ENCODE data around the gene ZFYVE28. TPM values are rescaled to one million over a fixed set of nuclear protein-coding genes. Genes with fewer than 3 reads are reported as not detected.
A peak's percentile ranks its signal among the peaks of the same experiment; 100 is the strongest.

Gene ZFYVE28
- total RNA-seq, 3 donors from 2014 or later: 12.3 to 14.1 (median 13.9) TPM

DNA sequence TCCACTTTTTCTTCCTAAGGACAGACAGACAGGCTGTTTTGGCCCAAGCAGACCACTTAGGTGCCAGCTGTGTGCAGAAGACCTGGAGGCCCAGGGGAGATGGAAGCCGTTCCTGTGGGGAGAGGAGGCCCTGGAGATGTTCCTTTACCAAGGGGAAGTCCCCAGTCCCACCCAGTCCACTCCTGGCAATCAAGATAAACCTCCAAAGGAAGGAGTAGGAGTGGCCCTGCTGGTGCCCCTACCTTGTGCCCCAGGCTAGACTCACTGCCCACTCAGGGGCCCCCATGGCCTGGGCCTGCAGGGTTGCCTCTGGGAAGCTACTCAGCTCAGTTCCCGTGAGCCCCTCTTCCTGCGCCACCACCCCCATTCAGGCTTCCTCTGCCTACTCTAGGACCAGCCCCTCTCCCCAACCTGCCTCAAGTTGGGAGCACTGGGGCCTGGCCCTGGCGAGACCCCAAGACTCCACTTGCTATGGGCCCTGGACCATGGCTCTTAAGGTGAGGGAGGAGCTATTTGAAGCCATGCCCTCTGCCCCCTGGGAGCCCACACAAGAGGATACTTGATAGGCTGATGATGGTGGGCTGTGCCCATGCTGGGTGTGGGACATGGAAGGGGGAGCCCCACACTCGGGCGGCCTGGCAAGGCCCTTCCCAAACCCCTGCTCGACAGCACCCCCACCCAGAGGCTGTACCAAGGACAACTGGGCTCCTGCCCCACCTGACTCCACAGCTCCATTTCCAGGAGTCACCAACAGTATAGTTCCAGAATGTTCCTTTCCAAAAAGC is 25.7 kb upstream of the ZFYVE28 start:
- intact Hi-C loops (cut with DNase I; ENCODE audit: low total_unique reads): no loop called here
- Histone ChIP-seq H3K36me3 (no peaks in the 10 kb centered on the region), H3K4me1 (no peaks in the 10 kb centered on the region), H3K27ac (no peak overlapping the region), H3K9me3 (no peaks in the 10 kb centered on the region), H3K27me3 (no peaks in the 10 kb centered on the region), H3K4me3 (no peak overlapping the region)
- no peak for TF ChIP-seq POLR2AphosphoS5 (IDR thresholded peaks at IDR 0.05)
- TF ChIP-seq, protein P1, sequence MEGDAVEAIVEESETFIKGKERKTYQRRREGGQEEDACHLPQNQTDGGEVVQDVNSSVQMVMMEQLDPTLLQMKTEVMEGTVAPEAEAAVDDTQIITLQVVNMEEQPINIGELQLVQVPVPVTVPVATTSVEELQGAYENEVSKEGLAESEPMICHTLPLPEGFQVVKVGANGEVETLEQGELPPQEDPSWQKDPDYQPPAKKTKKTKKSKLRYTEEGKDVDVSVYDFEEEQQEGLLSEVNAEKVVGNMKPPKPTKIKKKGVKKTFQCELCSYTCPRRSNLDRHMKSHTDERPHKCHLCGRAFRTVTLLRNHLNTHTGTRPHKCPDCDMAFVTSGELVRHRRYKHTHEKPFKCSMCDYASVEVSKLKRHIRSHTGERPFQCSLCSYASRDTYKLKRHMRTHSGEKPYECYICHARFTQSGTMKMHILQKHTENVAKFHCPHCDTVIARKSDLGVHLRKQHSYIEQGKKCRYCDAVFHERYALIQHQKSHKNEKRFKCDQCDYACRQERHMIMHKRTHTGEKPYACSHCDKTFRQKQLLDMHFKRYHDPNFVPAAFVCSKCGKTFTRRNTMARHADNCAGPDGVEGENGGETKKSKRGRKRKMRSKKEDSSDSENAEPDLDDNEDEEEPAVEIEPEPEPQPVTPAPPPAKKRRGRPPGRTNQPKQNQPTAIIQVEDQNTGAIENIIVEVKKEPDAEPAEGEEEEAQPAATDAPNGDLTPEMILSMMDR (IDR thresholded peaks at IDR 0.05): no peak
- no peak for TF ChIP-seq POLR2A (IDR thresholded peaks at IDR 0.05)
- no peak for DNase-seq (ENCODE audit: low spot score in 2 of 2)

DNA sequence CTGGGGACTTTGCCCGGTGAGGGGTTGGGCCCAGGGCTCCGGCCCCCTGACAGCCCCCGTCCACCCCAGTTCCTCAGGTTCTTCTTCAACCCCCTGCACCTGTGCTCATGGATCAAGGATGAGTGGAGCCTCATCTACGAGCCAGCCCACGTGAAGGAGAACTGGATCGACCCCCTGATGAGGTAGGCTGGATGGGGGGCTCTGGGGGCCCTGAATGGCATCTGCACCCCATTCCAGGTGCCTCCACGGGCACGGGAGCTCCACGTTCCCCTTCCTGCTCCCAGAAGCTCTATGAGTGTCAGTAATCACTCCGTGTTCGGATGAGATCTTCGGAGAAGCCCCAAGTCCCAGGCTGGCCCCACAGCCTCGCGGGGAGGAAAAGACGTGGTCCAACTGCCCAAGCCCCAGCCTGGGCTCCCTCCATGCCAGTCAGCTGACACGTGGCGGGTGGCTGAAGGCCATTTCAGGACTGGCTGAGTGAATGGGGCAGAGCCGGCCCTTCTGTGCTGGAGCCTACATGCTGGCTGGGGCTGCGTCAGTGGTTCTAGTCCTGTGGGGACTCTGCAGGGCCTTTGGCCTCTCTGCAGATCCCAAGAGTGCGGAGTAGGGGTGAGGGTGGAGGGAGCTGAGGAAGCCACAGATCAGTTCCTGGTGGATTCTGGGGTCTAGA is 24.8 kb upstream of the ZFYVE28 start:
- TF ChIP-seq, protein P1 (IDR thresholded peaks at IDR 0.05): no peak
- TF ChIP-seq POLR2A (IDR thresholded peaks at IDR 0.05) (no peak), POLR2AphosphoS5 (IDR thresholded peaks at IDR 0.05) (no peak)
- Histone ChIP-seq H3K36me3 (no peaks in the 10 kb centered on the region), H3K9me3 (no peaks in the 10 kb centered on the region), H3K4me3 (no peak overlapping the region), H3K27me3 (no peaks in the 10 kb centered on the region), H3K27ac (no peak overlapping the region), H3K4me1 (no peaks in the 10 kb centered on the region)
- intact Hi-C loops (cut with DNase I; ENCODE audit: low total_unique reads): no loop called here
- DNase-seq (ENCODE audit: low spot score in 2 of 2): no peak

DNA sequence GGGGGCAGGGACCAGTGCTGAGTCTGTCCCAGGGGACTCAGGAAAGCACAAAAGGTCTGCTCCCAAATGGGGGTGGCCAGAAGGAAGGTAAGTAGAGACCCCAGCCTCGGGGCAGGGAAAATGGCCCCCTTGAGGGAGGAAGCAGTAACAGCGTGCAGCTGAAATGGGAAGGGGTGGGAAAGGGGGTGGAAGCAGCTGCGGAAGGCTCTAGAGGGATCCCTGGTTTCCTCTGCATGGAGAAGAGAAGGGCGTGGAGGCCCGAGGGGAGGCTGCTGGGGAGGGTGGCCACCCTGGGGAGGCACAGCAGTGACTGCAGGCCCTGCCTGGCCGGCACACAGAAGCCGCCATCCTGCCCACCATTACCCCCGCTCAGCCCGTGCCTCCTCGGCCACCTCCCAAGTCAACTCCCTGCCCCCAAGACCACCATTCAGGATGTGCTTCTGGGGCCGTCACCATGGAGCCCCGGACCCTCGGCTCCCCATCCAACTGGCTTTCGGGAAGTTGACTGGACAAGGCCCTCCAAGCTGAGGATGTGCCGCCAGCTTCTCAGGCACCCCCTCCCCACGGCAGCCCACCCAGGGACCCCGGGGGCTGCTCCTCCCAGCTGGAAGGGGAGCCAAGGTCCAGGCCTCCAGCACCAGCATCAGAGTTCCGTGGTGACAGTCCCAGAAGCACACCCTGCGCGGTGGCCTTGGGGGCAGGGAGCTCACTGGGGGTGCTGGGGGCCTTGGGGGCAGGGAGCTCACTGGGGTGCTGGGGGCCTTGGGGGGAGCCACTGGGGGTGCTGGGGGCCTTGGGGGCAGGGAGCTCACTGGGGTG is 23.9 kb upstream of the ZFYVE28 start:
- H3K9me3 ChIP-seq: no peaks in the 10 kb centered on the region
- H3K27me3 ChIP-seq: no peaks in the 10 kb centered on the region
- H3K4me1 ChIP-seq: no peaks in the 10 kb centered on the region
- DNase-seq (ENCODE audit: low spot score in 2 of 2): no peak
- TF ChIP-seq, protein P1 (IDR thresholded peaks at IDR 0.05): no peak
- TF ChIP-seq POLR2AphosphoS5 (IDR thresholded peaks at IDR 0.05): no peak
- no peak for TF ChIP-seq POLR2A (IDR thresholded peaks at IDR 0.05)
- H3K36me3 ChIP-seq: no peaks in the 10 kb centered on the region
- no peak overlapping the region for H3K4me3 ChIP-seq
- H3K27ac ChIP-seq: no peak overlapping the region
- intact Hi-C loops (cut with DNase I; ENCODE audit: low total_unique reads): no loop called here

DNA sequence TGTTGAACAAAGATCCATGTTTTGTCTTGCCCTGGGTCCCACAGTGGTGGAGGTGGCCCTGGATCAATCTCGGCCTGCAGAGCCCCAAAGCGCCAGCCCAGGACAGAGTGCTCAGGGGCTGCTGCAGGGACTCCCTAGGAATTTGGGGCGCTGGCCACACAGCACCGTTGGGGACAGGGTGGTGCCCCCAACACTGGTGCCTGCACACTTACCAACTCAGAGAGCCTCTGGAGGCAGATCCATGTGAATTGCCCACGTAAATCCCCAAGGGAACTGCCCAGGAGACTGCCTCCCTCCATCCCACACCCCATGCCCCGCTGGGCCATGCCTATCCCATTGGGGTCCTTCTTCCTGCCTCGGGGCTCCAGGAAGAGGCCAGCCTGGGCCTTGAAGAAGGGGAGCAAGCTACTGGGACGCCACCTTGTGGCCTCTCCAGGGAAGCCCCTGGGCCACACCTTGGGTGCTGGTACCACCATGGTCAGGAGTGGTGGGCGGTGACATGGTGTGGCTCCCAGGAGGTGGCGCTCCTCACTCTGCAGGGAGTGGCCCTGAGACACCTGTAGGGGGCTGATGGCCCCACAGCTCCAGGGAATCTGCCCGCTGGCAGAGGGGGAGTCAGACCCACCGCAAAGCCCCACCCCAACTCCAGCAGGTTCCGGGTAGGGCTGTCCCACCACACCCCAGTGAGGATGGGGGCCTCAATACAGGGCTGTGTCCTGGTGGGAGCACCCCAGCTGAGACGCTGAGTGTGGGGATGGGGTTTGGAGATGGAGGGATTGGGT is 23.1 kb upstream of the ZFYVE28 start:
- H3K4me1 ChIP-seq: no peaks in the 10 kb centered on the region
- TF ChIP-seq, protein P1 (IDR thresholded peaks at IDR 0.05): peak in 2 of 3 donors; percentile 43 to 47
- no peak for TF ChIP-seq POLR2AphosphoS5 (IDR thresholded peaks at IDR 0.05)
- no peaks in the 10 kb centered on the region for H3K36me3 ChIP-seq
- no peaks in the 10 kb centered on the region for H3K9me3 ChIP-seq
- no peak overlapping the region for H3K27ac ChIP-seq
- H3K4me3 ChIP-seq: no peak overlapping the region
- DNase-seq (ENCODE audit: low spot score in 2 of 2): no peak
- H3K27me3 ChIP-seq: no peaks in the 10 kb centered on the region
- intact Hi-C loops (cut with DNase I; ENCODE audit: low total_unique reads): no loop called here
